AG04450 (cell line): ENCODE results near the gene MRPL20. TPM values are rescaled to one million over a fixed set of nuclear protein-coding genes. Genes with fewer than 3 reads are reported as not detected.
"Not testable (repeated sequence)": the region's sequence is repeated elsewhere in the genome, so short reads cannot be mapped to it uniquely, and the experiment has no call there.

ENCODE experiments used
- CTCF ChIA-PET: fragments of 300-600, 350-600 bp; formaldehyde crosslinking; extraction: SDS; loops from one replicate; lab custom pipeline; 2022; ENCODE audit warnings: antibody characterized with exemption, inconsistent platforms; lab: Charles Lee
- POLR2A ChIA-PET: fragments of 350-600 bp; formaldehyde crosslinking; extraction: SDS; loops from one replicate; lab custom pipeline; 2021; ENCODE audit warnings: antibody characterized with exemption, inconsistent platforms; lab: Yijun Ruan, JAX
- DNase-seq: peaks from one replicate; pipeline ENCODE4 v3.0.0-alpha.2; 2011; ENCODE audit warnings: low read depth, low spot score
- H3K27ac ChIP-seq: one replicate; pipeline ENCODE4 v1.5.1; 2012; ENCODE audit warnings: low read depth, low read length, control low read depth
- H3K27me3 ChIP-seq: one replicate; pipeline ENCODE4 v1.6.0; 2012; ENCODE audit warnings: low read length; ENCODE audit not compliant: control insufficient read depth, insufficient read depth
- H3K4me3 ChIP-seq: 2 replicates; pipeline ENCODE4 v1.5.1; 2011; ENCODE audit warnings: mild to moderate bottlenecking, low read depth, low read length, control low read depth
- H3K9me3 ChIP-seq: 2 replicates; pipeline ENCODE4 v1.5.1; 2012; ENCODE audit warnings: low read length; ENCODE audit not compliant: control insufficient read depth, insufficient read depth
- polyA plus RNA-seq: library from polyadenylated mRNA; depleted of rRNA; stranded (reverse); fragments of >200 nt; gene quantifications from 2 replicates; pipeline ENCODE4 v1.2.3, GENCODE V29; 2011
- TF ChIP-seq, protein P1 (sequence below): IDR thresholded peaks from 2 replicates; pipeline ENCODE4 v1.5.1; 2011; ENCODE audit warnings: low read depth, low read length, control low read depth, inconsistent platforms

Gene MRPL20
- polyA plus RNA-seq, 1 experiment, result 140 TPM

- Histone ChIP-seq H3K9me3 (peaks cover 4% of the 10 kb centered on the region; the same call in 1 of the 2 replicates), H3K27me3 (no peaks in the 10 kb centered on the region), H3K4me3 (no peak overlapping the region), H3K27ac (no peak overlapping the region)
- POLR2A ChIA-PET, result interaction anchor here (0.6 to 1.8 kb wide), 7 partner anchors 8 to 60 kb away, joined by 3 to 6 read pairs (median 3); partner anchors contain the start of gene MXRA8
- CTCF ChIA-PET, result interaction anchor here (0.8 to 1.6 kb wide), 7 partner anchors 9 to 46 kb away, joined by 3 to 10 read pairs (median 4); no protein-coding TSS in a partner anchor
- no peak for DNase-seq
- TF ChIP-seq, protein P1, sequence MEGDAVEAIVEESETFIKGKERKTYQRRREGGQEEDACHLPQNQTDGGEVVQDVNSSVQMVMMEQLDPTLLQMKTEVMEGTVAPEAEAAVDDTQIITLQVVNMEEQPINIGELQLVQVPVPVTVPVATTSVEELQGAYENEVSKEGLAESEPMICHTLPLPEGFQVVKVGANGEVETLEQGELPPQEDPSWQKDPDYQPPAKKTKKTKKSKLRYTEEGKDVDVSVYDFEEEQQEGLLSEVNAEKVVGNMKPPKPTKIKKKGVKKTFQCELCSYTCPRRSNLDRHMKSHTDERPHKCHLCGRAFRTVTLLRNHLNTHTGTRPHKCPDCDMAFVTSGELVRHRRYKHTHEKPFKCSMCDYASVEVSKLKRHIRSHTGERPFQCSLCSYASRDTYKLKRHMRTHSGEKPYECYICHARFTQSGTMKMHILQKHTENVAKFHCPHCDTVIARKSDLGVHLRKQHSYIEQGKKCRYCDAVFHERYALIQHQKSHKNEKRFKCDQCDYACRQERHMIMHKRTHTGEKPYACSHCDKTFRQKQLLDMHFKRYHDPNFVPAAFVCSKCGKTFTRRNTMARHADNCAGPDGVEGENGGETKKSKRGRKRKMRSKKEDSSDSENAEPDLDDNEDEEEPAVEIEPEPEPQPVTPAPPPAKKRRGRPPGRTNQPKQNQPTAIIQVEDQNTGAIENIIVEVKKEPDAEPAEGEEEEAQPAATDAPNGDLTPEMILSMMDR, result no peak
These were observed 35.7 kb downstream of the MRPL20 start for GRCh38 chr1:1371364-1371745.

DNA sequence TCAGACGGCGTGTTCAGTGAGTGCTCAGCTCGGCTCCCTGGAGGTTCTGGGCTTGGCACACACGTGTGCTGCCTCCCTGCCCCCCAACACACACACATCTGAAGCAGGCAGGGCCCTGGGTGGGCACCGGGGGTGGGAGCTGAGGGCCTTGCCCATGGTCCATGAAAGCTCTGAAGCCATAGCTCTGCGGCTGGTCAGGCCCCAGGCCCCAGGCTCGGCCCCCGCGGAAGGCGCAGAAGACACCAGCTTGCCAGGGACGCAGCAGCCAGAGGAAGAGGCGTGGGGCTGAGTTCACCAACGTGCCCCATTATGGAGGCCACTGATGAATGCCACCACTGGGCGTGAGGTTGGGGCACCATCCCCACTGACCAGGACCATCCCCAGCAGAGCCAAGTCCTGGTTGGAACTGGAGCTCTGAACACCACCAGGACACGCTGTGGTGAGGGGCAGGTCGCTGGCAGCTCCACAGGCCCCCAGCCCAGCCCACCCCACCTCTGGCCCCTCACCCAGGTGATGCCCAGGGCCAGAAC lies 36.3 kb downstream of the MRPL20 start:
- Histone ChIP-seq H3K9me3 (peaks cover 4% of the 10 kb centered on the region; the same call in 1 of the 2 replicates), H3K27ac (no peak overlapping the region), H3K4me3 (no peak overlapping the region), H3K27me3 (no peaks in the 10 kb centered on the region)
- CTCF ChIA-PET, result interaction anchor here (1.1 kb wide), 2 partner anchors 20 to 36 kb away, joined by 4 read pairs; no protein-coding TSS in a partner anchor
- DNase-seq, result no peak
- POLR2A ChIA-PET, result interaction anchor here (0.7 to 1.8 kb wide), 6 partner anchors 9 to 71 kb away, joined by 3 to 6 read pairs (median 3); no protein-coding TSS in a partner anchor
- TF ChIP-seq, protein P1, result no peak

DNA sequence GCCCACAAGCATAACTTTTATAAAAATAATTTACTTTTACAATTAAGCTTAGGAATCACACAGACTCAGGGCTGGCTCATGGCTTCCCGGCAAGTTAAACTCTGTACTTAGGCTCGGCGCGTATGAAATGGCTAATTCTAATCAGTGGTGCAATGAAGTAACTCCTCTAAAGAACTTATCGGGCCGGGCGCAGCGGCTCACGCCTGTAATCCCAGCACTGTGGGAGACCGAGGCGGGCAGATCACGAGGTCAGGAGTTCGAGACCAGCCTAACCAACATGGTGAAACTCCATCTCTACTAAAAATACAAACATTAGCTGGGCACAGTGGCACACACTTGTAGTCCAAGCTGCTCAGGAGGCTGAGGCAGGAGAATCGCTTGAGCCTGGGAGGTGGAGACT lies 37.0 kb downstream of the MRPL20 start:
- POLR2A ChIA-PET, CTCF ChIA-PET: not testable (repeated sequence)

DNA sequence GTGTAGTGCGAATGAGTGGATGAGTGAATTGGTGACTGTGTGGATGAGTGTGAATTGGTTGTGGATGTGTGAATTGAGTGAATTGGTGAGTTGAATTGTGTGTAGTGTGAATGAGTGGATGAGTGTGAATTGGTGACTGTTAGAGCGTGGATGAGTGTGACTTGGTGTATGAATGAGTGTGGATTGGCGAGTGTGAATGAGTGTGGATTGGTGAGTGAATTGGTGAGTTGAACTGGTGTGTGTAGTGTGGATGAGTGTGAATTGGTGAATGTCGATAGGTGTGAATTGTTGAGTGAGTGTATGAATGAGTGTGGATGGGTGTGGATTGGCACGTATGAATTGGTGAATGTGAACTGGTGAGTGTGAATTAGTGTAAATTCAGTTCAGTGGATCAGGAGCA lies 39.8 kb downstream of the MRPL20 start:
- CTCF ChIA-PET, result no interaction called here
- DNase-seq, result no peak
- no peaks in the 10 kb centered on the region; the same call in 1 of the 2 replicates for H3K9me3 ChIP-seq
- POLR2A ChIA-PET, result interaction anchor here (0.6 kb wide), 1 partner anchor 34 kb away, joined by 3 read pairs; no protein-coding TSS in a partner anchor
- H3K27ac ChIP-seq, result no peak overlapping the region
- TF ChIP-seq, protein P1, result no peak
- no peaks in the 10 kb centered on the region for H3K27me3 ChIP-seq
- no peak overlapping the region for H3K4me3 ChIP-seq

More for the DNA sequence above, 37.0 kb downstream of the MRPL20 start:
- not testable (repeated sequence) for DNase-seq, H3K4me3 ChIP-seq, H3K9me3 ChIP-seq, H3K27me3 ChIP-seq, H3K27ac ChIP-seq

DNA sequence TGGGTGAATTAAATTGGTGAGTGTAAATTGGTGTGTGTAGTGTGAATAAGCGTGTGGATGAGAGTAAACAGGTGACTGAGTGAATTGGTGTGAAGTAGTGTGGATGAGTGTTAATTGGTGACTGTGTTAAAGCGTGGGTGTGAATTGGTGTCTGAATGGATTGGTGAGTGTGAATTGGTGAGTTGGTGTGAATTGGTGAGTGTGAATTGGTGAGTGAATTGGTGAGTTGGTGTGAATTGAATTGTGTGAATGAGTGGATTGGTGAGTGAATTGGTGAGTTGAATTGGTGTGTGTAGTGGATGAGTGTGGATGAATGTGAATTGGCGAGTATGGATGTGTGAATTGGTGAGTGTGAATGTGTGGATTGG lies 40.4 kb downstream of the MRPL20 start:
- POLR2A ChIA-PET, result no interaction called here
- no peaks in the 10 kb centered on the region for H3K27me3 ChIP-seq
- no peak overlapping the region for H3K27ac ChIP-seq
- no peak overlapping the region for H3K4me3 ChIP-seq
- no peaks in the 10 kb centered on the region for H3K9me3 ChIP-seq
- TF ChIP-seq, protein P1, result no peak
- no peak for DNase-seq
- CTCF ChIA-PET, result no interaction called here
